Activated CD4-positive, alpha-beta T cell treated with anti-CD3 and anti-CD28 coated beads, Interleukin-2, Interleukin-4, amounts not matched to agents 100 ng/mL and 50 ng/mL, durations not matched to agents 16 hours and 8 hours (primary cell): ENCODE results near the gene LRP6.

Experiments used
- DNase-seq: peaks from one replicate; pipeline ENCODE4 v3.0.0-alpha.2; 2020; ENCODE audit warnings: low spot score

Gene LRP6

GRCh38 chr12:12072064-12072760, 194.6 kb downstream of the LRP6 start:
- DNase-seq = no peak

GRCh38 chr12:12070674-12071656, 195.9 kb downstream of the LRP6 start, which contains the start of gene BCL2L14:
Gene BCL2L14 (plus strand): TSS chr12:12070939. CDS start chr12:12079306, 8,367 bp downstream.
- peak; percentile 25 for DNase-seq

GRCh38 chr12:12069821-12070548, 196.9 kb downstream of the LRP6 start:
- no peak for DNase-seq

- no peak for DNase-seq
Observed at GRCh38 chr12:12068751-12069150, 198.1 kb downstream of the LRP6 start.
